ENCODE results near the gene ERBB4. TPM values are rescaled to one million over a fixed set of nuclear protein-coding genes. Genes with fewer than 3 reads are reported as not detected.
"Not testable (repeated sequence)": the region's sequence is repeated elsewhere in the genome, so short reads cannot be mapped to it uniquely, and the experiment has no call there.

The ERBB4 gene
- total RNA-seq, 1 donor from 2014 or later = 22.6 TPM

DNA sequence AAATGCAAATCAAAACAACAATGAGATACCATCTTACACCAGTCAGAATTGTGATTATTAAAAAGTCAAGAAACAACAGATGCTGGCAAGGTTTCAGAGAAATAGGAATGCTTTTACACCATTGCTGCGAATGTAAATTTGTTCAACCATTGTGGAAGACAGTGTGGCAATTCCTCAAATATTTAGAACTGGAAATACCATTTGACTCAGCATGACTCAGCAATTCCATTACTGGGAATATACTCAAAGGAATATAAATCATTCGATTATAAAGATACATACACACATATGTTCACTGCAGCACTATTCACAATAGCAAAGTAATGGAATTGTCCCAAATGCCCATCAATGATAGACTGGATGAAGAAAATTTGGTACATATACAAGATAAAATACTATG, 516.7 kb downstream of the ERBB4 start:
- no peaks in the 10 kb centered on the region for H3K27me3 ChIP-seq
- DNase-seq = no peak
- no peak overlapping the region for H3K27ac ChIP-seq
- ATAC-seq = no peak
- intact Hi-C loops (cut with DNase I) = no loop called here
- H3K4me3 ChIP-seq = no peak overlapping the region
- no peaks in the 10 kb centered on the region for H3K4me1 ChIP-seq
- TF ChIP-seq, protein P1, sequence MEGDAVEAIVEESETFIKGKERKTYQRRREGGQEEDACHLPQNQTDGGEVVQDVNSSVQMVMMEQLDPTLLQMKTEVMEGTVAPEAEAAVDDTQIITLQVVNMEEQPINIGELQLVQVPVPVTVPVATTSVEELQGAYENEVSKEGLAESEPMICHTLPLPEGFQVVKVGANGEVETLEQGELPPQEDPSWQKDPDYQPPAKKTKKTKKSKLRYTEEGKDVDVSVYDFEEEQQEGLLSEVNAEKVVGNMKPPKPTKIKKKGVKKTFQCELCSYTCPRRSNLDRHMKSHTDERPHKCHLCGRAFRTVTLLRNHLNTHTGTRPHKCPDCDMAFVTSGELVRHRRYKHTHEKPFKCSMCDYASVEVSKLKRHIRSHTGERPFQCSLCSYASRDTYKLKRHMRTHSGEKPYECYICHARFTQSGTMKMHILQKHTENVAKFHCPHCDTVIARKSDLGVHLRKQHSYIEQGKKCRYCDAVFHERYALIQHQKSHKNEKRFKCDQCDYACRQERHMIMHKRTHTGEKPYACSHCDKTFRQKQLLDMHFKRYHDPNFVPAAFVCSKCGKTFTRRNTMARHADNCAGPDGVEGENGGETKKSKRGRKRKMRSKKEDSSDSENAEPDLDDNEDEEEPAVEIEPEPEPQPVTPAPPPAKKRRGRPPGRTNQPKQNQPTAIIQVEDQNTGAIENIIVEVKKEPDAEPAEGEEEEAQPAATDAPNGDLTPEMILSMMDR (IDR thresholded peaks at IDR 0.05) = no peak
- no peaks in the 10 kb centered on the region for H3K9me3 ChIP-seq
- H3K36me3 ChIP-seq = no peaks in the 10 kb centered on the region

DNA sequence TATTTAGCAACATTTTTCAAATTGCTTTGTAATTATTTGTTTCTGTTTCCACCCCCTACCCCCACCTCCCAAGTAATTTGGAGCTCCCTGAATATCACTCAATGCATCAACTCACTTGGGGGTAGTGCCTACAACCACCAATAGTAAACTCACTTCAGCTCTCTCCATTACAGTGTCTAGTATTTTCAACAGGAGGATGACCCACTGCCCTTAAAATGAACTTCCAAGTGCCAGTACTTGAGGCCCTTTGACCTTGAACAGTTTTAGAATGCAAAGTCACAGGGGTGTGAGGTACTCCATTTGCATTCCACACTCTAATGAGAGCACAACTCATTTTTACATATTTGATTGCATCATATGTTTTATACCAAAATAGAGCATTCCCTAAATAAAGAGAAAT, 523.0 kb downstream of the ERBB4 start:
- TF ChIP-seq, protein P1 (IDR thresholded peaks at IDR 0.05) = no peak

DNA sequence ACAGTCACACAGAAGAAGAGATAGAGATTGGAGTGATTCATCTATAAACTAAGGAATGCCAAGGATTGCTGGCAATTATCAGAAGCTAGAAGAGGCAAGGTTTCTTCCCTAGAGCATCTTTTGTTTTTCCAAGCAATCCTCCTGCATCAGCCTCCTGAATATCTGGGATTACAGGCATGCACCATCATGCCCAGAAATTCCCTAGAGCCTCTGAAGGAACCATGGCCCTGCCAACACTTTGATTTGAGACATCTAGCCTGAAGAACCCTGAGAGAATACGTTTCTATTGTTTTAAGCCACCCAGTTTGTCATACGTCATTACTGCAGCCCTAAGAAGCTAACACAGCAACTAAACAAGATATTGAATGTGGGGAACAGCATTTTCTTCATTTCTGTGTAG, 525.0 kb downstream of the ERBB4 start:
- intact Hi-C loops (cut with DNase I) = no loop called here
- Histone ChIP-seq H3K9me3 (no peaks in the 10 kb centered on the region), H3K4me1 (no peaks in the 10 kb centered on the region), H3K4me3 (no peak overlapping the region), H3K27me3 (no peaks in the 10 kb centered on the region), H3K36me3 (no peaks in the 10 kb centered on the region), H3K27ac (no peak overlapping the region)
- TF ChIP-seq, protein P1 (IDR thresholded peaks at IDR 0.05) = no peak
- ATAC-seq = no peak
- no peak for DNase-seq

More for the DNA sequence above, 523.0 kb downstream of the ERBB4 start:
- Histone ChIP-seq H3K9me3 (no peaks in the 10 kb centered on the region), H3K4me3 (no peak overlapping the region), H3K27ac (no peak overlapping the region), H3K4me1 (no peaks in the 10 kb centered on the region), H3K27me3 (no peaks in the 10 kb centered on the region), H3K36me3 (no peaks in the 10 kb centered on the region)
- intact Hi-C loops (cut with DNase I) = no loop called here
- ATAC-seq (no peak), DNase-seq (no peak)

DNA sequence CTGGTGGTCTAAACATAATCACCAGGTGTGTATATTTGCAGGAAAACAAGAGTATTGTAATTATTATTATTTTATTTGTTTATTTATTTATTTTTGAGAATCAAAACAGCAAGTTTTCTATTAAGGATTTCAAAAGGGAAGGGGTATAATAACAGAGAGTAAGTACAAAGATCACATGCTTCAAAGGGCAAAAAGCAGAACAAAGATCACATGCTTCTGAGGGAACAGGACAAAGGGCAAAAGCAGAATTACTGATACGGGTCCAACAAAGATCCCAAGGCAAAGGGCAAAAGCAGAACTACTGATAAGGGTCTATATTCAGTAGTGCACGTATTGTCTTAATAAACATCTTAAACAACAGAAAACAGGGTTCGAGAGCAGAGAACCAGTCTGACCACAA, 528.3 kb downstream of the ERBB4 start:
- H3K4me3 ChIP-seq; H3K36me3 ChIP-seq; H3K9me3 ChIP-seq; H3K27ac ChIP-seq; ATAC-seq; intact Hi-C loops (cut with DNase I); H3K27me3 ChIP-seq; H3K4me1 ChIP-seq; DNase-seq: not testable (repeated sequence)

DNA sequence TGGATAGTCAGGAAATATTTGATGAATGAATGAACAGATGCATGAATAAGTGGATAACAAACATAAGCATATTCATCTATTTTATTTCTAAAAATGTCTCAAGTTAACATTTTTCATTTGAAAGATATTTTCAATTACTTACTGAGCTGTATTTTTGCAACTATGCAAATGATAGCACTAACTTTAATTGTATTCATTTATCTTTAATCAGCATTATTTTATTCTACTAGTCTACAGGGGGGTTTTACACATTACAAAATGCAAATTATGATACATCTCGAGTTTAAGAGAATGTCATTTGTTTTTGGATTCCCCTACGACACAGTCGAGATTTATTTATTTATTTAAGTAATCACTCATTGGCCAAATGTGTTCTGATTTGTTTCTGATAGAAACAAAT, 530.6 kb downstream of the ERBB4 start:
- Histone ChIP-seq H3K27ac (no peak overlapping the region), H3K9me3 (no peaks in the 10 kb centered on the region), H3K36me3 (no peaks in the 10 kb centered on the region), H3K4me1 (no peaks in the 10 kb centered on the region), H3K27me3 (no peaks in the 10 kb centered on the region), H3K4me3 (no peak overlapping the region)
- DNase-seq (no peak), ATAC-seq (no peak)
- TF ChIP-seq, protein P1 (IDR thresholded peaks at IDR 0.05) = no peak
- intact Hi-C loops (cut with DNase I) = no loop called here

DNA sequence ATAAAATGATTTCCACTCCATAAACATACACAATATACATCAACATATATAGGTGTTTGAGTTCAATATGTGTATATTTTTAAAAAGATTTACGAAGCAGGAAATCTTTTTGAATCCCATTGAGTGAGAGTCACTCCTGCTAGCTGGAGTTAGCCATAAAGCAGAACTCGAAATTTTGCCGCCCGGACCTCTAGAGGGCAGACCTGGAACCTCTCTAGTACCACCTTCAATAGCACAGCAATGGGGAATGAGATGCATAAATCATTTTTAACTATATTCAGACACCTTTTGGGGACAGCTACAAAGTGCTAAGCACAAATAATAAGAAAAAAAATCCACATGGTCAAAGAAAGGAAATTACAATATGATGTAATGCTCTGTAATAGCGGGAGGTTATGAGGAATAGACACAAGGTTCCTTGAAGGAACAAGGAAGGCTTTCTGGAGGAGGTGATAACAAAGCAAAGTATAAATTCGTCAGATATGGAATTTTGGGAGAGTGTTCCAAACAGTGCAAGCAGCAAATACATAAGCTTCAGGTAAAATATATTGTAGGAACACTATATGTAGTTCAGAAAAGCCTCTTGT, 533.4 kb downstream of the ERBB4 start:
- H3K4me3 ChIP-seq = no peak overlapping the region
- ATAC-seq (peak; percentile 73), DNase-seq (peak; percentile 61)
- no peaks in the 10 kb centered on the region for H3K9me3 ChIP-seq
- H3K27me3 ChIP-seq = no peaks in the 10 kb centered on the region
- TF ChIP-seq, protein P1 (IDR thresholded peaks at IDR 0.05) = peak; percentile 51
- no peaks in the 10 kb centered on the region for H3K36me3 ChIP-seq
- no peaks in the 10 kb centered on the region for H3K4me1 ChIP-seq
- intact Hi-C loops (cut with DNase I) = no loop called here
- no peak overlapping the region for H3K27ac ChIP-seq

All from upper lobe of right lung (tissue), 1 donor.